ENCODE measurements around the gene RLF. TPM values are rescaled to one million over a fixed set of nuclear protein-coding genes. Genes with fewer than 3 reads are reported as not detected.

RLF gene
- total RNA-seq, 1 experiment from 2014 or later = 15.7 TPM

DNA sequence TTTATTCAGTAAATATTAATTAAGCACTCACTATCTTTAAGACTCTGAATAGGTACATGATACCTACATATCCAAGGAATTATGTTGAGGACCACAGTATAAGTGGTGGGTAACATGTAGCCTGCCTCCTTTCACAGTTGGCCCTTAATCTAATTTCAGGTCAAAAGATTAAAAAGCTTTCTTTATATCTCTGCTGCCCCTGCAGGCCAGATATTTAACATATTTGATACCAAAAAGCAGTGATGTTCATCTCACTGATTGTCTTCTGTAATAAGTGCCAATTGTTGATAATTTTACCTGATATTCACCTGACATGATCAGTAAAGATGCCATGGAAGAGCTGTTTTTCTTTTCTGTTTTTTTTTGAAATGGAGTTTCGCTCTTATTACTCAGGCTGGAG, 36.5 kb downstream of the RLF start:
- no peak overlapping the region for H3K4me3 ChIP-seq (ENCODE audit: low read depth in 2 of 2, low read length in 2 of 2)
- no TSS peak for BruUV-seq (replicated peaks)
- ATAC-seq = no peak
- ChIA-PET POLR2A (no interaction called here), CTCF (interaction anchor here (1.3 to 1.6 kb wide), 2 partner anchors 45 to 54 kb away, joined by 3 to 7 read pairs; no protein-coding TSS in a partner anchor)
- intact Hi-C loops (cut with micrococcal nuclease; ENCODE audit: unreplicated experiment) = loop anchor here (10.0 kb wide), 1 partner anchor 57 kb away; the partner anchor contains the start of gene ZMPSTE24
- peaks cover 10% of the 10 kb centered on the region for H3K36me3 ChIP-seq (ENCODE audit: control insufficient read depth, insufficient read depth, low read length)
- no peak for DNase-seq (ENCODE audit: low read depth, low spot score)
- H3K27ac ChIP-seq (ENCODE audit: low read length) = no peak overlapping the region
- H3K9me3 ChIP-seq (ENCODE audit: control insufficient read depth, insufficient read depth, low read depth, low read length) = no peaks in the 10 kb centered on the region
- H3K27me3 ChIP-seq (ENCODE audit: control insufficient read depth, insufficient read depth, low read length) = no peaks in the 10 kb centered on the region
- TF ChIP-seq POLR2AphosphoS5 (IDR thresholded peaks at IDR 0.05; ENCODE audit: low read depth, low read length) = no peak
- no peak for TF ChIP-seq TCF7L2 (IDR thresholded peaks at IDR 0.05; ENCODE audit: low read depth, low read length)
- TF ChIP-seq, protein P1, sequence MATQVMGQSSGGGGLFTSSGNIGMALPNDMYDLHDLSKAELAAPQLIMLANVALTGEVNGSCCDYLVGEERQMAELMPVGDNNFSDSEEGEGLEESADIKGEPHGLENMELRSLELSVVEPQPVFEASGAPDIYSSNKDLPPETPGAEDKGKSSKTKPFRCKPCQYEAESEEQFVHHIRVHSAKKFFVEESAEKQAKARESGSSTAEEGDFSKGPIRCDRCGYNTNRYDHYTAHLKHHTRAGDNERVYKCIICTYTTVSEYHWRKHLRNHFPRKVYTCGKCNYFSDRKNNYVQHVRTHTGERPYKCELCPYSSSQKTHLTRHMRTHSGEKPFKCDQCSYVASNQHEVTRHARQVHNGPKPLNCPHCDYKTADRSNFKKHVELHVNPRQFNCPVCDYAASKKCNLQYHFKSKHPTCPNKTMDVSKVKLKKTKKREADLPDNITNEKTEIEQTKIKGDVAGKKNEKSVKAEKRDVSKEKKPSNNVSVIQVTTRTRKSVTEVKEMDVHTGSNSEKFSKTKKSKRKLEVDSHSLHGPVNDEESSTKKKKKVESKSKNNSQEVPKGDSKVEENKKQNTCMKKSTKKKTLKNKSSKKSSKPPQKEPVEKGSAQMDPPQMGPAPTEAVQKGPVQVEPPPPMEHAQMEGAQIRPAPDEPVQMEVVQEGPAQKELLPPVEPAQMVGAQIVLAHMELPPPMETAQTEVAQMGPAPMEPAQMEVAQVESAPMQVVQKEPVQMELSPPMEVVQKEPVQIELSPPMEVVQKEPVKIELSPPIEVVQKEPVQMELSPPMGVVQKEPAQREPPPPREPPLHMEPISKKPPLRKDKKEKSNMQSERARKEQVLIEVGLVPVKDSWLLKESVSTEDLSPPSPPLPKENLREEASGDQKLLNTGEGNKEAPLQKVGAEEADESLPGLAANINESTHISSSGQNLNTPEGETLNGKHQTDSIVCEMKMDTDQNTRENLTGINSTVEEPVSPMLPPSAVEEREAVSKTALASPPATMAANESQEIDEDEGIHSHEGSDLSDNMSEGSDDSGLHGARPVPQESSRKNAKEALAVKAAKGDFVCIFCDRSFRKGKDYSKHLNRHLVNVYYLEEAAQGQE (IDR thresholded peaks at IDR 0.05; ENCODE audit: insufficient read depth in 1 of 2, low read depth in 2 of 2, low read length in 1 of 2) = no peak
- TF ChIP-seq SIN3A (IDR thresholded peaks at IDR 0.05; ENCODE audit: borderline replicate concordance, insufficient read depth, low read depth, low read length) = no peak
- in situ Hi-C loops (cut with HindIII; ENCODE audit: low pct_unique_long_range_greater_than_20kb, low sequenced_read_pairs) = no loop called here
- H3K4me1 ChIP-seq (ENCODE audit: control insufficient read depth, insufficient read depth, low read length) = no peaks in the 10 kb centered on the region

DNA sequence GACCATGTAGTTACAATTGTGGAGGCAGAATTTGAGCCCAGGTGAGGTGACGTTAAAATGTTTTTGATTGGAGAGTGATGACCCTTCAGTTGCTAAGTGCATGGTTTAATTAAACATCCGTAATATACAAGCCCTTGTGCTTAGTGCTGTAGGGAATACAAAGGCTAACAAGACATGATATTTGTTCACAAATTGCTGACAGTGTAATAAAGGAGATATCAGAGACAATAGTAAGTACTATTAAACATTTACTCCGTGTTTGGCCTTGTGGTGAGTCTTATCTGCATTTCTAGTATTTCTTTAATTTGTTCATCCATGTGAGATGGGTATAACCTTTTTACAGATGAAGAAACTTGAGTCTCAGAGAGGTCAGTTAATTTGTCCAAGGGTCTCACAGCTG, 37.9 kb downstream of the RLF start:
- no peak overlapping the region for H3K27ac ChIP-seq (ENCODE audit: low read length)
- intact Hi-C loops (cut with micrococcal nuclease; ENCODE audit: unreplicated experiment) (loop anchor here (10.0 kb wide), 1 partner anchor 56 kb away; the partner anchor contains the start of gene ZMPSTE24), in situ Hi-C loops (cut with HindIII; ENCODE audit: low pct_unique_long_range_greater_than_20kb, low sequenced_read_pairs) (no loop called here)
- H3K27me3 ChIP-seq (ENCODE audit: control insufficient read depth, insufficient read depth, low read length) = no peaks in the 10 kb centered on the region
- H3K4me3 ChIP-seq (ENCODE audit: low read depth in 2 of 2, low read length in 2 of 2) = no peak overlapping the region
- TF ChIP-seq TCF7L2 (IDR thresholded peaks at IDR 0.05; ENCODE audit: low read depth, low read length) = no peak
- H3K4me1 ChIP-seq (ENCODE audit: control insufficient read depth, insufficient read depth, low read length) = no peaks in the 10 kb centered on the region
- POLR2A ChIA-PET = interaction anchor here (1.1 kb wide), 1 partner anchor 120 kb away, joined by 3 read pairs; no protein-coding TSS in a partner anchor
- ATAC-seq = no peak
- no peaks in the 10 kb centered on the region for H3K9me3 ChIP-seq (ENCODE audit: control insufficient read depth, insufficient read depth, low read depth, low read length)
- CTCF ChIA-PET = interaction anchor here (1.6 kb wide), 1 partner anchor 55 kb away, joined by 3 read pairs; no protein-coding TSS in a partner anchor
- H3K36me3 ChIP-seq (ENCODE audit: control insufficient read depth, insufficient read depth, low read length) = peaks cover 8% of the 10 kb centered on the region
- no peak for DNase-seq (ENCODE audit: low read depth, low spot score)
- no TSS peak for BruUV-seq (replicated peaks)

DNA sequence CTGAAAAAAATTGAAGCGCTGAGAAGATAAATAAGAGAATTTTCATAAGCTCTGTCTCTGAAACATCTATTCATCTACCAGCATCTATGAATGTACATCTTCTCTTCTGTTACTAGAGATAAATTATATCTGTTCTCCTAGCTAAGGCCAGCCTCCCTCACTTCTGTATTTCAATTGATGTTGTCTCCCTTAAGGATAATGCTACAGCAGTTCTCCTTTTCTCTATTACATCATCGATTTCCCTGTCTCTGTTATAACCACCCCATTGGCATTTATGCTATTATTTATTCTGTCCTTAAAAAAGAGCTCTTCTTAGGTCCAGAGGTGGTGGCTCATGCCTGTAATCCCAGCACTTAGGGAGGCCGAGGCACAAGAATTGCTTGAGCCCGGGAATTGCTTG, 43.7 kb downstream of the RLF start:
- ChIA-PET POLR2A (interaction anchor here (0.6 kb wide), 1 partner anchor 37 kb away, joined by 3 read pairs; no protein-coding TSS in a partner anchor), CTCF (no interaction called here)
- DNase-seq (ENCODE audit: low read depth, low spot score) = no peak
- no peaks in the 10 kb centered on the region for H3K9me3 ChIP-seq (ENCODE audit: control insufficient read depth, insufficient read depth, low read depth, low read length)
- H3K36me3 ChIP-seq (ENCODE audit: control insufficient read depth, insufficient read depth, low read length) = peaks cover 3% of the 10 kb centered on the region; the same call in 1 of the 2 replicates
- no peak overlapping the region for H3K27ac ChIP-seq (ENCODE audit: low read length)
- intact Hi-C loops (cut with micrococcal nuclease; ENCODE audit: unreplicated experiment) (no loop called here), in situ Hi-C loops (cut with HindIII; ENCODE audit: low pct_unique_long_range_greater_than_20kb, low sequenced_read_pairs) (no loop called here)
- TF ChIP-seq POLR2AphosphoS5 (IDR thresholded peaks at IDR 0.05; ENCODE audit: low read depth, low read length) = no peak
- TF ChIP-seq, protein P2, sequence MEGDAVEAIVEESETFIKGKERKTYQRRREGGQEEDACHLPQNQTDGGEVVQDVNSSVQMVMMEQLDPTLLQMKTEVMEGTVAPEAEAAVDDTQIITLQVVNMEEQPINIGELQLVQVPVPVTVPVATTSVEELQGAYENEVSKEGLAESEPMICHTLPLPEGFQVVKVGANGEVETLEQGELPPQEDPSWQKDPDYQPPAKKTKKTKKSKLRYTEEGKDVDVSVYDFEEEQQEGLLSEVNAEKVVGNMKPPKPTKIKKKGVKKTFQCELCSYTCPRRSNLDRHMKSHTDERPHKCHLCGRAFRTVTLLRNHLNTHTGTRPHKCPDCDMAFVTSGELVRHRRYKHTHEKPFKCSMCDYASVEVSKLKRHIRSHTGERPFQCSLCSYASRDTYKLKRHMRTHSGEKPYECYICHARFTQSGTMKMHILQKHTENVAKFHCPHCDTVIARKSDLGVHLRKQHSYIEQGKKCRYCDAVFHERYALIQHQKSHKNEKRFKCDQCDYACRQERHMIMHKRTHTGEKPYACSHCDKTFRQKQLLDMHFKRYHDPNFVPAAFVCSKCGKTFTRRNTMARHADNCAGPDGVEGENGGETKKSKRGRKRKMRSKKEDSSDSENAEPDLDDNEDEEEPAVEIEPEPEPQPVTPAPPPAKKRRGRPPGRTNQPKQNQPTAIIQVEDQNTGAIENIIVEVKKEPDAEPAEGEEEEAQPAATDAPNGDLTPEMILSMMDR (IDR thresholded peaks at IDR 0.05) = no peak
- no peak for TF ChIP-seq SIN3A (IDR thresholded peaks at IDR 0.05; ENCODE audit: borderline replicate concordance, insufficient read depth, low read depth, low read length)
- TF ChIP-seq, protein P1 (IDR thresholded peaks at IDR 0.05; ENCODE audit: insufficient read depth in 1 of 2, low read depth in 2 of 2, low read length in 1 of 2) = no peak
- no peak for TF ChIP-seq TCF7L2 (IDR thresholded peaks at IDR 0.05; ENCODE audit: low read depth, low read length)
- no peak overlapping the region for H3K4me3 ChIP-seq (ENCODE audit: low read depth in 2 of 2, low read length in 2 of 2)
- ATAC-seq = no peak
- H3K27me3 ChIP-seq (ENCODE audit: control insufficient read depth, insufficient read depth, low read length) = no peaks in the 10 kb centered on the region
- H3K4me1 ChIP-seq (ENCODE audit: control insufficient read depth, insufficient read depth, low read length) = no peaks in the 10 kb centered on the region
- BruUV-seq (replicated peaks) = no TSS peak
